ENCODE results near the gene MIGA2. TPM values are rescaled to one million over a fixed set of nuclear protein-coding genes. Genes with fewer than 3 reads are reported as not detected.

MIGA2 gene
- total RNA-seq, 1 experiment from 2014 or later = 23.7 TPM

GRCh38 chr9:129118799-129119198 is 82.4 kb downstream of the MIGA2 start:
- DNase-seq (ENCODE audit: low read depth, low spot score) = no peak
- H2AFZ ChIP-seq (ENCODE audit: low read depth, low read length, poor library complexity, severe bottlenecking) = no peak overlapping the region
- peaks cover 13 to 21% of the 10 kb centered on the region in 2 experiments for H3K4me1 ChIP-seq (ENCODE audit: control insufficient read depth in 1 of 2, insufficient read depth in 2 of 2, low read length in 2 of 2)
- no peak for ATAC-seq
- ChIA-PET CTCF (interaction anchor here (2.0 kb wide), 2 partner anchors 13 to 21 kb away, joined by 6 read pairs; no protein-coding TSS in a partner anchor), POLR2A (interaction anchor here (0.6 kb wide), 1 partner anchor 925 kb away, joined by 3 read pairs; no protein-coding TSS in a partner anchor), RAD21 (ENCODE audit: low non-redundant PET in 1 of 2, low total read pairs in 2 of 2, uncharacterized antibody in 2 of 2, unreplicated experiment in 2 of 2) (no interaction called here)
- BruUV-seq (replicated peaks) = no TSS peak
- H3K27ac ChIP-seq (ENCODE audit: low read depth, low read length) = no peak overlapping the region
- no peaks in the 10 kb centered on the region for H3K27me3 ChIP-seq (ENCODE audit: insufficient read depth, low read length)
- H3K9me2 ChIP-seq (ENCODE audit: insufficient read depth) = no peaks in the 10 kb centered on the region
- H3K4me2 ChIP-seq (ENCODE audit: low read length) = peak overlapping the region; percentile 19; the same call in 1 of the 2 replicates
- no peak for TF ChIP-seq REST (IDR thresholded peaks at IDR 0.05; ENCODE audit: low read depth)
- no peak for TF ChIP-seq SIN3A (IDR thresholded peaks at IDR 0.05; ENCODE audit: low read depth)
- no peak for TF ChIP-seq ZFX (IDR thresholded peaks at IDR 0.05)
- no peak for TF ChIP-seq POLR2AphosphoS5 (IDR thresholded peaks at IDR 0.05; ENCODE audit: low read depth, low read length)
- no peak for TF ChIP-seq ZBTB33 (IDR thresholded peaks at IDR 0.05; ENCODE audit: extremely low read depth, insufficient replicate concordance, low read length)
- TF ChIP-seq CEBPB (IDR thresholded peaks at IDR 0.05; ENCODE audit: low read depth) = no peak
- no peak for TF ChIP-seq ELF1 (IDR thresholded peaks at IDR 0.05; ENCODE audit: borderline replicate concordance, low read depth)
- no peak for TF ChIP-seq ZNF274 (IDR thresholded peaks at IDR 0.05; ENCODE audit: low read depth, low read length)
- TF ChIP-seq TCF7L2 (IDR thresholded peaks at IDR 0.05; ENCODE audit: borderline replicate concordance, extremely low read depth, insufficient read depth, insufficient read length) = no peak
- no peak for TF ChIP-seq FOSL1 (IDR thresholded peaks at IDR 0.05; ENCODE audit: low read depth)
- no peak for TF ChIP-seq EZH2phosphoT487 (IDR thresholded peaks at IDR 0.05; ENCODE audit: borderline replicate concordance)
- TF ChIP-seq CTCF (IDR thresholded peaks at IDR 0.05 in 2 of 3, conservative IDR thresholded peaks at IDR 0.05 in 1 of 3; ENCODE audit: borderline replicate concordance in 1 of 3, insufficient read depth in 1 of 3, low read depth in 2 of 3, low read length in 2 of 3) = no peak
- TF ChIP-seq POLR2A (IDR thresholded peaks at IDR 0.05; ENCODE audit: borderline replicate concordance, extremely low read depth, insufficient read depth, insufficient read length) = no peak
- no peak for TF ChIP-seq JUND (IDR thresholded peaks at IDR 0.05)
- TF ChIP-seq CBX3 (IDR thresholded peaks at IDR 0.05; ENCODE audit: low read depth) = no peak
- H3K9ac ChIP-seq (ENCODE audit: low read length) = no peak overlapping the region
- no peaks in the 10 kb centered on the region for H3K9me3 ChIP-seq (ENCODE audit: control insufficient read depth in 1 of 2, insufficient read depth in 1 of 2, low read depth in 1 of 2, low read length in 2 of 2)
- H3K4me3 ChIP-seq (replicated peaks in 1 of 2; ENCODE audit: low read depth in 1 of 2, low read length in 2 of 2) = no peak overlapping the region
- peaks cover 8 to 19% of the 10 kb centered on the region in 2 experiments; a peak in 2 of 4 replicates for H3K36me3 ChIP-seq (ENCODE audit: control insufficient read depth in 1 of 2, insufficient read depth in 2 of 2, low read length in 2 of 2)
- no peaks in the 10 kb centered on the region for H4K20me1 ChIP-seq (ENCODE audit: insufficient read depth)
- intact Hi-C loops (cut with micrococcal nuclease) = no loop called here
- H3K79me2 ChIP-seq (ENCODE audit: insufficient read depth, low read length) = peaks cover 67% of the 10 kb centered on the region
